HG02970 (cell line): ENCODE results near the gene TIE1.

ENCODE experiments used
- ATAC-seq: cut with Tn5 transposase; IDR thresholded peaks from one replicate; pipeline ENCODE4 v1.9.1; 2021; ENCODE audit warnings: mild to moderate bottlenecking, moderate library complexity, moderate number of reproducible peaks; ENCODE audit not compliant: unreplicated experiment, low FRiP score

Gene TIE1

DNA sequence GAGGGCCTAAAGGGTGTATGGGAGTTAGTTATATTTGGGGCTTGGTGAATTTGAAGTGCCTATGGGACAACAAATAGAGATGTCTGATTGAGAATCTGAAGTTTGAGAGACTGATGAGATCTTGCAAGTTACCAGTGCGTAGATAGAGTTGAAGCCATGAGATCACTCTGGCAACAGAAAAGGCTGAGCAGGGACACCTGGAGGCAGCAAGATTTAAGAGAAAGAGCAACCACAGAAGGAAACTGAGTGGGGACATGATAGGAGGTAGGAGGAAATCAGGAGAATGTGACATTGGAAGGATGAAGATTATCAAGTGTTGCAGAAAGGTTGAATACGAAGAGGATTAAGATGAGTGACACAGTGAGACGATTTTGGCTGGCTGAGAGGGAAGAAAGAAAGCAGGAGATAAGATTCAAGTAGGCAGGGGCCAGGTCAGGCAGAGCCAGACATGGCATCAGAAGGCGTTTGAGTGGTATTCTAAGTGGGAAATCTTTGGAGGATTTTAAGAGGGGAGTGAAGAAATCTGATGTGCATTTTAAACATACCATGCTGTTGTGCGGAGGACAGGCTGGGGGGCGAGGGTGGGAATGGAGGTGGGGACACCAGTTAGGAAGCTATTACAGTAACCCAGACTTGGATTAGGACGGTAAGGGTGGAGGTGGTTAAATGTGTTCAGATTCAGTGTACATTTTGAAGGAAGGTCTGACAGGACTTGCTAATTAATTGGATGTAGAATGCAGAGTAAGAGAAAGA lies 33.8 kb downstream of the TIE1 start:
- ATAC-seq: no peak

DNA sequence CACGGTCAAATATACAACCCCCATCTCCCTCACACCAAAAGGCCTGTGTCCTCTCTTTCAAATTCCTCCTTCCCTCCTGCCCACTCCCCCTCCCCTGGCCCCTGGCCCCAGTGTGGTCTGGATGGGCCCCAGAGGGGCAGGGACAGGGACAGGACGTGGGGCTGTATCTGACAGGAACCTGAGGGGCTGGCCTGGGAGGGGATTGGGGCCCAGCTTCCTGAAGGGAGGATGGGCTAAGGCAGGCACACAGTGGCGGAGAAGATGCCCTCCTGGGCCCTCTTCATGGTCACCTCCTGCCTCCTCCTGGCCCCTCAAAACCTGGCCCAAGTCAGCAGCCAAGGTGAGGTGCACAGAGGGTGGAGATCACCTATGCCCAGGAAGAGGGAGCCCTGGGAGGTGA lies 36.8 kb downstream of the TIE1 start, which contains the start of gene MPL:
Gene MPL, plus strand, starts transcription at position 231 of the 400 bp plus-strand sequence. Its CDS starts 31 bp downstream, at position 262.
- ATAC-seq: no peak

DNA sequence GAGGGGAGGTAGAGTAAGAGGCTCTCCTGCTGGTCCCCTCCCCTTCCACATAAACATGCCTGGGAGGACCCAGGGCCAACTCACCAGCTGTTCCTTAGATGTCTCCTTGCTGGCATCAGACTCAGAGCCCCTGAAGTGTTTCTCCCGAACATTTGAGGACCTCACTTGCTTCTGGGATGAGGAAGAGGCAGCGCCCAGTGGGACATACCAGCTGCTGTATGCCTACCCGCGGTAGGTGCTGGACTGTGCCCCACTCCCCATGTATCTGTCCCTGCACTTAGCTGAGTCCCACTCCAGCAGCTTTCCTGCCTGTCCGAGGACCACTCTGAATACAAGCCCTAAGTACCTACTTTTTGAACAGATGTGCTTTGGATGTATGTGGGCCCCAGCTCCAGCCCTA lies 37.2 kb downstream of the TIE1 start:
- ATAC-seq: no peak

DNA sequence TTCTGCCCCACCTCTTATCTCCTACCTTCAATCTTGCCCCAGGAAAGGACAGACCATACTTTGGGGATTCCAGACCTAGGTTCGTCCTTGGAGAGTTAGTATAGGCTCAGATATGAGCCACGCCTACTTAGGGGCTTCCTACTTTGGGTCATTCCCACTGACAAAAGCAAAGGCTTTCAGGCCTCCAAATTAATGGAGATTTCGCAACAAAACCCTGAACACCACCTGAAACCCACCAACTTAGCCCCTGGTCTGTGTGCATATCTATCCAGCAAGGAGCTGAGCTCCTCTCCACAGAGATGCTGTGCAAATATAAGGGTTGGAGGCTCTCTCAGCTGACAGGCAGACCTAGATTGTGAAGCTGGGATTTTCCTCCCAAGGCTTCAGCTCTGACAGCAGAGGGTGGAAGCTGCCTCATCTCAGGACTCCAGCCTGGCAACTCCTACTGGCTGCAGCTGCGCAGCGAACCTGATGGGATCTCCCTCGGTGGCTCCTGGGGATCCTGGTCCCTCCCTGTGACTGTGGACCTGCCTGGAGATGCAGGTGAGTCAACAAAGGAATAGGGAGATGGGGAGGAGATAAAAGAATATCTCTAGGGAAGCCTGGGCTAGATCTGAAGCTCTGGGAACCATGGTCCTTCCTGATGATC lies 38.9 kb downstream of the TIE1 start:
- no peak for ATAC-seq

DNA sequence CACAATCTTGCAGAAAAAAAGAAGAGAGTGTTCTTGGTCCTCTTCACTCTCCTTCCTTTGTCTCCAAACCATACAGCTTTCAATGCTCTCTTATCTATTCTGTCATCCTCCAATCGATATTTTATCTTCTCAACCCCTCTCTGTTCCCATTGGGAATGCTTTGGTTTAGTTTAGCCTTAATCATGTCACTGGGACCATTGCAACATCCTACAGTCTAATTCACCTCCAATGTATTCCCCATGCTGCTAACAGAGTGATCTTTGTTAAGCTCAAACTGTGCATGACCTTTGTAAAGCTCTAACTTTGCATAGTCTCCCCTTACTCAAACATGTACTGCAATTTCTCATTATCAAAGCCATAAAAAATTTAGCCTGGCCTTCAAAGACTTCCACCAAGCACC lies 39.8 kb downstream of the TIE1 start:
- ATAC-seq: no peak

DNA sequence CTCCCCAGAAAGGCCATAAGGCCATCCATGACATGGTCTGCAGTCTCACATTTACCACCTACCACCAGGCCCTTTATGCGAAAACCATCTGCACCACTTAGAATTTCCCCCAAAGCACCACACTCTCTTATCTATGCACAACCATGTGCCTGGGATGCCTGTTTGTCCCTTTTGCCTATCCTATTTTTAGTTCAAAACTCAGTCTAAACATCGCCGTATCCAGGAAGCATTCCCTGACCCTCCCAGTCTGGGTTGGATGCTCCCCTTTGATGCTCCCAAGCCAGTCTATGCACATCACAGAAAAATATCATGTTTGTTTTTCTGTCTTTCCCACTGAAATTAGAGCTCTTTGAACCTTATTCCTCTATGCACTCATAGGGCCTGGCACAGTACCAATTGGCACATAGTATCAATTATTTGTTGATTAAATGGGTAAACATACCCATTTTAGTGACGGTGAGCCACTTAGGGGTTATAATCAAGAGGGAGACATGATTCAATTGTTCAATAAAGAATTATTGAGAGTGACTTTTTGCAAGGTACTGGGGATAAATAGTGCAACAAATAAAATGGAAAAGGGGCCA lies 43.6 kb downstream of the TIE1 start:
- ATAC-seq: no peak

DNA sequence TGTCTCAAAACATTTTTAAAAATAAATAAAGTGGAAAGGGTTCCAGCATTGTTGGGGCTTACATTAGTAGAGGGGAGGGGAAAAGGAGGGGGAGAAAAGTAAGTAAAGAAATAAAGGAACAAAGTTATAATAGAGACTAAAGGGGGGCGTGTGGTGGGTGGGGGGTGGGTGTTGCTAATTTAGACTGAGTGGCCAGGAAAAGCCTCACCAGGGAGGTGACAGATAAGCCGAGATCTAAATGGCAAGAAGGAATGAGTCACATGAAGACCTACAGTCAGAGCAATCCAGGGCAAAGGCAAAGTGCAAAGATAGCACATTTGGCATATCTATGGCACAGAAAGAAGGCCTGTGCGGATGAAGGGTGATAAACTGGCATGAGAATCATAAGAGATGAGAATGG lies 44.3 kb downstream of the TIE1 start:
- no peak for ATAC-seq

DNA sequence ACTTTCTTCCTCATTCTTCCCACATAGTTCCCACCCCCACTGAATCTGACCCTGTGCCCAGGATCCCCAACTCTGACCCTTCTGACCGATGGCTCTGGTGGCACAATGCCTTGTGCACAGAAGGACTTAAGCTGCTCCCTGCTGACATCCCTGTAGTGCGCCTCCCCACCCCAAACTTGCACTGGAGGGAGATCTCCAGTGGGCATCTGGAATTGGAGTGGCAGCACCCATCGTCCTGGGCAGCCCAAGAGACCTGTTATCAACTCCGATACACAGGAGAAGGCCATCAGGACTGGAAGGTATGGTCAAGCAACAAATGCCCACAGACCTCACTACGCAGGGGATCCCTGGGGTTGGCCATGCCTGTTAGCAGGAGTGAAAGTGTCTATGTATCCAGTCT lies 45.9 kb downstream of the TIE1 start:
- no peak for ATAC-seq

DNA sequence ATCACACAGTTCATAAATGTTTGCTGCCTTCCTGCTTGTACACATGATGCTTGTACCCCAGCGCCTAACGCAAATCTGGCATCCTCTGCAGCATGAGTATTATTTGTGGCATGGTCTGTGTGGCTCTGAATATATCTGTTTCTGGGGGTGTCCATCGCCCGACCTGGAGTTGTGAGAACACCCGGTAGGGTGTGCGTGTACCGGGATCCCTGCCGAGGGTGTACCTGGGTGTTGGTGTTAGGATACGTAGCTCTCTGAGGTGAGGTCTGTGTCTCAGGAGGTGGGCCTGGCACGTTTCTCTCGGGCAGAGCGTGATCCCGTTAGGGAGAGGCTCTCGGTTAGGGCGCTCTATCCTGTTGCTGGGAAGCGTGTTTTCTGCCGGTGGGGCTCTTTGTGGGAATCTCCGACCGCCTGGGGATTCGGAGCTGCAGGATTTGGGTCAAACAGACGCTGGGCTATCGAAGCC lies 47.6 kb downstream of the TIE1 start:
- no peak for ATAC-seq

DNA sequence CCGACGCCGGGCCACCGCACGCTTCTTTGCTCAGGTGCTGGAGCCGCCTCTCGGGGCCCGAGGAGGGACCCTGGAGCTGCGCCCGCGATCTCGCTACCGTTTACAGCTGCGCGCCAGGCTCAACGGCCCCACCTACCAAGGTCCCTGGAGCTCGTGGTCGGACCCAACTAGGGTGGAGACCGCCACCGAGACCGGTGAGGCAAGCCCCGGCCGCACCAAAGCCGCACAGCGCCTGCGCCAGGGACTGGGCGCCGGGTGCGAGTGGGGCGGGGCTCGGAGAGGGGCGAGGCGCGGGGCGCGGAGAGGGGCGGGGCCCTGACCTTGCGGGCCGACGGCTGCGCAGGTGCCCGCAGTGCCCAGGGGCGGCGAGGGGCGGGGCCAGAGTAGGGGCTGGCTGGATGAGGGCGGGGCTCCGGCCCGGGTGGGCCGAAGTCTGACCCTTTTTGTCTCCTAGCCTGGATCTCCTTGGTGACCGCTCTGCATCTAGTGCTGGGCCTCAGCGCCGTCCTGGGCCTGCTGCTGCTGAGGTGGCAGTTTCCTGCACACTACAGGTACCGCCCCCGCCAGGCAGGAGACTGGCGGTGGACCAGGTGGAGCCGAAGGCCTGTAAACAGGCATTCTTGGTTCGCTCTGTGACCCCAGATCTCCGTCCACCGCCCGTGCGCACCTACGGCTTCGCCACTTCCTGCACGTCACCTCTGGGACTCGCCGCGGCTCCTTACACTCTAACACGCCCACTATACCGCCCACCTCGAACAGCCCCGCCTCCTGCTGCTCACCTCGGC lies 48.2 kb downstream of the TIE1 start:
- ATAC-seq: peak; percentile 58

DNA sequence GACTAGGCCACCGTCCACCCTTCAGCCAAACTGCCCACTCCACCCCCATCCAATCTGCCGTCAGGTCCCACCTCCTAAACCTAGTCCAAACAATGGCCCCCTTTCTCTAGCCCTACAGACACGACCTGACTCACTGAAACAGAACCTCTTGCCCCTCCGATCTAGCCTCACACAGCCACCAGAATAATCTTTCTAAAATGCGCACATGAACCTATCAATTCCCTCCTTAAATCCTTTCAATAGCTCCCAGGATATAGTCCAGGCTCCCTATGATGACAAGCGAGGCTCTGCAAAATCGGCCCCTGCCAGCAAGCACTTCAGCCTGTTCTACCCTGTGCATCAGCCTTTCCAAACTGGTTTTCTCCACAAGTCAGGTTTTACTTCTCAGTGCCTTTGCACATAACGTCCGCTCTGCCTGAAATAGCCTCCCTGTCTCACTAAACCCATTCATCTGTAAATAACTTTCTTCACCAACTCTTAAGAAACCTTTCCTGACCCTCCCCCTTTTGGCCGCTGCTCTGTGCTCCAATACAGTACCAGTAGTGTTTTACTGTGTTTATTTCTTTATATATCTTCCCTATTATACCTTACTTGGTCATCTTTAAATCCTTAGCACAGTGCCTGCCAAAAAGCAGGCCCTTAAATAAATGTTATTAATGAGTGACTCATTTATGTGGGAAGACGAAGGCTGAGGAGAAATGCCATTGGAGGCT lies 49.0 kb downstream of the TIE1 start:
- ATAC-seq: no peak

DNA sequence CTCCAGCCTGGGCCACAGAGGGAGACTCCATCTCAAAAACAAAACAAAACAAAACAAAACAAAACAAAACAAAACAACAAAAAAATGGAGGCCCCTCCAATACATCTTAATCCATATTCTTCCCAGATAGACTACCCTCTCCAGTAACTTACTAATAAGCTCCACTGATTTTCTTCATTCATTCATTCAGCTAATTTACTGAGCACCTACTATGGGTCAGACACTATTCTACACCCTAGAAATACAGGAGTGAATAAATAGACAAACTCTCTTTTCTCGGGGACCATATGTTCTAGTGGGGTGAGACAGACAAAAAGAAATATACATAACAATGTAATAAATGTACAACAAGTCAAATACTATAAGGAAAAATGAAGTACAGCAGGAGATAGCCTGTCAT lies 50.2 kb downstream of the TIE1 start:
- no peak for ATAC-seq

DNA sequence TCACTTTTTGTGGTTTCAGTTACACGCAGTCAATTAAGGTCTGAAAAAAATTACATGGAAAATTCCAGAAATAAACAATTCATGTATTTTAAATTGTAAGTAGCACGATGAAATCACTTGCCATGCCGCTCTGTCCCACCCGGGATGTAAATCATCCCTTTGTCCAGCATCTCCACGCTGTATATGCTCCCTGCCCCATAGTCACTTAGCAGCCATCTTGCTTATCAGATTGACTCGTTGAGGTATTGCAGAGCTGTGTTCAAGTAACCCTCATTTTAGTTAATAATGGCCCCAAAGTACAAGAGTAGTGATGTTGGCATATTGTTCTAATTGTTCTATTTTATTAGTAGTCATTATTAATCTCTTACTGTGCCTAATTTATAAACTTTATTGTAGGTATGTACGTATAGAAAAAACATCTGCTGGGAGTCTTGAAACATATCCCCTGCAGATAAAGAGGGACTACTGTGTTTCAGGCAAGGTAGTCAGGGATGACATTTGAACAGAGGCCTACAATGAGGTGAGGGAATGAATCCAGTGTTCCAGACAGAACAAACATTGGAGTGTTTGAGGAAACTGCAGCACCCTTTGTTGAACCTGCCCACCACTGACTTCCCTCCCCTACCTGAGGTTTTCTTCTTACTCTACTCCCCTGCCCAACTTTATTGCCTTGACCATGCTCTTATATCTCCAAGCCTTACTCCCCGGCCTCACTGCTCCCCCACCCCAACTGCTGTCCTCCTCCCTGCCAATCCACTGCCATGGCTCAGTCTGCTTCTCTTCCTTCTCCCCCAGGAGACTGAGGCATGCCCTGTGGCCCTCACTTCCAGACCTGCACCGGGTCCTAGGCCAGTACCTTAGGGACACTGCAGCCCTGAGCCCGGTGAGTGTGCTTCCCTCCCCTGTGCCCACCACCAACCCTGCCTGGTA lies 50.9 kb downstream of the TIE1 start:
- no peak for ATAC-seq

DNA sequence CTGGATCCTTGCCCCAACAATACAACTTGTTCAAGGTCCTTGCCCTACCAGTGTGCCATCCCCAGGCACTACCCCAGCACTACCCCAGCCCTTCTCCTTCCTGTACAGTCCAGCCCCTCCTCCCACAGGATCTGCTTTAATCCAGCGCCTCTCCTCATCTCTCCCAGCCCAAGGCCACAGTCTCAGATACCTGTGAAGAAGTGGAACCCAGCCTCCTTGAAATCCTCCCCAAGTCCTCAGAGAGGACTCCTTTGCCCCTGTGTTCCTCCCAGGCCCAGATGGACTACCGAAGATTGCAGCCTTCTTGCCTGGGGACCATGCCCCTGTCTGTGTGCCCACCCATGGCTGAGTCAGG lies 51.5 kb downstream of the TIE1 start:
- no peak for ATAC-seq

DNA sequence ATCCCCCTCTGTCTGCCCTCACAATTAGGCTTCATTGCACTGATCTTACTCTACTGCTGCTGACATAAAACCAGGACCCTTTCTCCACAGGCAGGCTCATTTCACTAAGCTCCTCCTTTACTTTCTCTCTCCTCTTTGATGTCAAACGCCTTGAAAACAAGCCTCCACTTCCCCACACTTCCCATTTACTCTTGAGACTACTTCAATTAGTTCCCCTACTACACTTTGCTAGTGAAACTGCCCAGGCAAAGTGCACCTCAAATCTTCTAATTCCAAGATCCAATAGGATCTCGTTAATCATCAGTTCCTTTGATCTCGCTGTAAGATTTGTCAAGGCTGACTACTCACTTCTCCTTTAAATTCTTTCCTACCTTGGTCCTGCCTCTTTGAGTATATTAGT lies 52.1 kb downstream of the TIE1 start:
- no peak for ATAC-seq

DNA sequence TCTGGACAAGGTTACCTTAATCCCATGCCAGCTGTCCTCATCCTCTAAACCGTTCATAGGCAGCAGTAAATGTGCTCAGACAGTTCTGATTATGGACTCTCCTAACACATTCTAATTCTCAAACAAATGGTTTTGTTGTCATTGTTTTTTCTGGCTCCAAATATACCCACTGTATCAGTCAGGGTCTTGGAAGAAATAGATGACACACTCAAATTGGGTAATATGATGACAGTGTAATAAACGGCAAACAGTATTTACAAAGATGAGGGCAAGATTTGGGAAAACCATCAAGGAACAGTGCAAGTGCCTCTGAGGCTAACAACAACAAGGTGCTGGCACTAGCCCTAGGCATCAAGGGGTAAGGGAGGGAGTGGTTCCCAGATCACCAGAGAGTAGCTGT lies 53.7 kb downstream of the TIE1 start:
- no peak for ATAC-seq

DNA sequence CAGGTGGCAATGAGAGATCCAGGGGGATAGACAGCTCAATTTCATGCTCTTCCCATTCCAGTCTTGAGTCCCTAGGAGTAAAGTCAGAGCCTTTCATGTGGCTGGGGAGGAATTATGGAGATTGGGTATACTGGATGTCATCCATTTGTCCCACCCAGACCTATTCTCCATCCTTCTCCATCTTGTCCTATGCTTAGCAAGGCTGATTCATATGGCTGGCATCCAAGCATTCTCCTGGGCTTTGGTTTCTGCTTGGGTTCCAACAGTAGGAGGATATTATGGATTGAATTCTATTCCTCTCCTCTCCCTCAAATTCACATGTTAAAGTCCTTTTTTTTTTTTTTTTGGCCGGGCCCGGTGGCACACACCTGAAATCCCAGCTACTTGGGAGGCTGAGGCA lies 54.2 kb downstream of the TIE1 start:
- no peak for ATAC-seq

DNA sequence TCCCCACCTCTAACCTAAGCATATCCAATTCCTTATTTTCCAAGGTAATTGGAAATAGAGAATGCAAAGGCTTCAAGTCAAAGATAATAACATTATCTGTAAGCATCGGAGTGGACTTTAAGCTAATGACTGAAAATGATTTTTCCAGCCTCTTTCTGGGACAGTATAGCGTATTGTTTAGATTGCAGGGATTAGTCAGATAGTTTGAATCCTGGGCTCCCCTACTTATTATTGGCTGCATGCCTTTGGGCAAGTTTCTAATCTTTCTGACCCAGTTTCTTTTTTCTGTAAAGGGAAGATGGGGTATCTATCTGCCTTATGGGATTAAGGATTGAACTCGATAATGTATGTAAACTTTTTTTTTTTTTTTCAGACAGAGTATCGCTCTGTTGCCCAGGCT lies 56.5 kb downstream of the TIE1 start:
- ATAC-seq: no peak

DNA sequence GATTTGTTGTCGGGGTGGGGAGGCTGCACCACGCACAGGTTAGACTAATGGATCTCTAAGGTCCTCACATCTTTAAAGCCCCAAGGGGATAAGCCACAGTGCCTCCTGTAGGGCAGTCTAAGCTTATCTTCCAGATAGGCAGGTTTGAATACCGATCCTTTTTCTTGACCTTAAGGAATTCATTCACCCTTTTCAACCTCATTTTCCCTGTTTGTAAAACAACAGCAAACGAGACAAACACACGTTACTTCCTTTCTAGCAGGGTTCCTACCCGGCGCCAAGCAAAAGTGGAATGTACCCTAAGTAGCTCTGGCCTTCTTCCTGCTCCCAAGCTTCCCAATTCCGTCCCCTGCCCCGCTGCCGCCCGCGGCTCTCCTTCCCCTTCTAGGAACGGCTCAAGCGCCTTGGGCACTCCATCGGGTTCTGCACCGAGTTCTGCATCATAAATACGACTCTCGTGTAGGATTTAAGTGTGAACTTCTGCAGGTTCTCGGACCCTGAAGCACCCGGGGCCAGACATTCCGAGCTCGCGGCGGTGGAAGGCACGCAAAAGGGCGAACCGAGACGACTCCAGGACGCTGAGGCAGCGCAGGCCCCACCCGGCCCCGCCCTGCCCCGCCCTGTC lies 57.5 kb downstream of the TIE1 start:
- ATAC-seq: peak; percentile 20
